ENCODE results near the gene PAK1. TPM values are rescaled to one million over a fixed set of nuclear protein-coding genes. Genes with fewer than 3 reads are reported as not detected.

Gene PAK1
- total and polyA plus RNA-seq, 9 of the 15 experiments (the other 6 are each of a cell fraction or from before 2014, with no cell fraction given): 0.52 to 11.7 (median 1.9) TPM

GRCh38 chr11:77411717-77412441 is 62.0 kb downstream of the PAK1 start (continued):
- TF ChIP-seq NFE2L1 (tag; IDR thresholded peaks at IDR 0.05; ENCODE audit: borderline replicate concordance, low read depth) (no peak), ZBTB17 (CRISPR knock-in tag; IDR thresholded peaks at IDR 0.05) (0 out of 2 replicates have a peak, but pooled peaks have one; percentile 48), PYGO2 (tag; IDR thresholded peaks at IDR 0.05) (no peak), CXXC5 (CRISPR knock-in tag; IDR thresholded peaks at IDR 0.05) (peak; percentile 50; the same call in 1 of the 2 replicates), ZKSCAN1 (IDR thresholded peaks at IDR 0.05; ENCODE audit: low read depth, low read length) (no peak), SRSF9 (IDR thresholded peaks at IDR 0.05; ENCODE audit: borderline replicate concordance, low read depth, low read length) (no peak), SRF (CRISPR knock-in tag; IDR thresholded peaks at IDR 0.05) (peak in 1 of 2 experiments; percentile 85; a peak in 1 of 4 replicates), CBX1 (IDR thresholded peaks at IDR 0.05; ENCODE audit: low read depth) (no peak), NR0B1 (IDR thresholded peaks at IDR 0.05; ENCODE audit: partially characterized antibody) (no peak), ZNF263 (CRISPR knock-in tag; IDR thresholded peaks at IDR 0.05; ENCODE audit: borderline replicate concordance) (peak; percentile 22; the same call in 1 of the 2 replicates), MAX (CRISPR knock-in tag; IDR thresholded peaks at IDR 0.05) (0 out of 2 replicates have a peak, but pooled peaks have one; percentile 32), MTA3 (IDR thresholded peaks at IDR 0.05; ENCODE audit: borderline replicate concordance) (peak; percentile 51; the same call in 1 of the 2 replicates), SNAPC5 (CRISPR knock-in tag; IDR thresholded peaks at IDR 0.05) (no peak), HNRNPLL (IDR thresholded peaks at IDR 0.05; ENCODE audit: low read depth, low read length, poor library complexity, severe bottlenecking) (no peak), KLF16 (IDR thresholded peaks at IDR 0.05) (no peak), UBTF (IDR thresholded peaks at IDR 0.05; ENCODE audit: borderline replicate concordance in 1 of 2, low read depth in 2 of 2, low read length in 2 of 2) (0 out of 4 replicates have a peak, but pooled peaks of 1 of the 2 experiments have one; percentile 31), SRSF3 (IDR thresholded peaks at IDR 0.05; ENCODE audit: insufficient read depth, low read length) (no peak), RBFOX2 (IDR thresholded peaks at IDR 0.05; ENCODE audit: low read depth, low read length) (0 out of 2 replicates have a peak, but pooled peaks have one; percentile 35), HMGN3 (IDR thresholded peaks at IDR 0.05; ENCODE audit: borderline replicate concordance, extremely low read depth, insufficient read length, low read depth, low read length) (peak; percentile 44), RCOR1 (IDR thresholded peaks at IDR 0.05; ENCODE audit: borderline replicate concordance in 1 of 2, low read depth in 2 of 2, low read length in 2 of 2) (no peak), VEZF1 (CRISPR knock-in tag; IDR thresholded peaks at IDR 0.05) (peak; percentile 82)
